Glutamatergic neuron (in vitro differentiated cells): ENCODE measurements around the gene EYS. TPM values are rescaled to one million over a fixed set of nuclear protein-coding genes. Genes with fewer than 3 reads are reported as not detected.

ENCODE experiments used
- DNase-seq: peaks from one replicate; pipeline ENCODE4 v3.0.0; 2022
- H3K27ac Mint-ChIP-seq: one replicate; pipeline ENCODE4 v1.8.0; 2020; ENCODE audit warnings: mild to moderate bottlenecking, mixed read lengths, inconsistent platforms; ENCODE audit not compliant: unreplicated experiment
- H3K27me3 Mint-ChIP-seq: one replicate; pipeline ENCODE4 v1.8.0; 2020; ENCODE audit warnings: mild to moderate bottlenecking, moderate library complexity, mixed read lengths, inconsistent platforms; ENCODE audit not compliant: unreplicated experiment
- H3K36me3 Mint-ChIP-seq: one replicate; pipeline ENCODE4 v1.8.0; 2020; ENCODE audit warnings: mild to moderate bottlenecking, mixed read lengths, inconsistent platforms; ENCODE audit not compliant: unreplicated experiment
- H3K4me1 Mint-ChIP-seq: one replicate; pipeline ENCODE4 v1.8.0; 2020; ENCODE audit warnings: mild to moderate bottlenecking, low read depth, mixed read lengths, inconsistent platforms; ENCODE audit not compliant: unreplicated experiment
- H3K4me3 Mint-ChIP-seq: one replicate; pipeline ENCODE4 v1.8.0; 2020; ENCODE audit warnings: mild to moderate bottlenecking, mixed read lengths, inconsistent platforms; ENCODE audit not compliant: unreplicated experiment
- H3K9me3 Mint-ChIP-seq: one replicate; pipeline ENCODE4 v1.8.0; 2020; ENCODE audit warnings: mild to moderate bottlenecking, moderate library complexity, mixed read lengths, inconsistent platforms; ENCODE audit not compliant: unreplicated experiment
- CTCF ChIP-seq: fragments of 200-600 bp; sonication (generic); IDR thresholded peaks from one replicate; pipeline ENCODE4 v1.5.0; 2021; ENCODE audit not compliant: partially characterized antibody, unreplicated experiment
- total RNA-seq: library from RNA; stranded (reverse); fragmentation: NEBNext Ultra II Directional; extraction: Animal tissue kit (Norgen Biotek cat#: 25700); gene quantifications from one replicate; pipeline ENCODE4 v1.2.1, GENCODE V29; 2021; ENCODE audit not compliant: unreplicated experiment

Gene EYS
- total RNA-seq, 1 donor from 2014 or later = 13.2 TPM

GRCh38 chr6:64895945-64896344, 811.1 kb downstream of the EYS start:
- Mint-ChIP-seq H3K27me3 (no peaks in the 10 kb centered on the region), H3K27ac (no peak overlapping the region), H3K4me3 (no peak overlapping the region), H3K9me3 (no peaks in the 10 kb centered on the region), H3K36me3 (no peaks in the 10 kb centered on the region), H3K4me1 (peaks cover 4% of the 10 kb centered on the region)
- no peak for TF ChIP-seq CTCF
- no peak for DNase-seq

GRCh38 chr6:64890609-64891008, 816.4 kb downstream of the EYS start:
- TF ChIP-seq CTCF = no peak
- Mint-ChIP-seq H3K36me3 (no peaks in the 10 kb centered on the region), H3K4me1 (peaks cover 7% of the 10 kb centered on the region), H3K9me3 (peaks cover 1% of the 10 kb centered on the region), H3K4me3 (no peak overlapping the region), H3K27me3 (no peaks in the 10 kb centered on the region), H3K27ac (no peak overlapping the region)
- DNase-seq = no peak

- H3K27ac Mint-ChIP-seq = no peak overlapping the region
- no peak overlapping the region for H3K4me3 Mint-ChIP-seq
- no peaks in the 10 kb centered on the region for H3K36me3 Mint-ChIP-seq
- TF ChIP-seq CTCF = no peak
- peaks cover 7% of the 10 kb centered on the region for H3K4me1 Mint-ChIP-seq
- H3K27me3 Mint-ChIP-seq = no peaks in the 10 kb centered on the region
- no peak for DNase-seq
- H3K9me3 Mint-ChIP-seq = peaks cover 1% of the 10 kb centered on the region
These were observed 817.9 kb downstream of the EYS start for GRCh38 chr6:64889144-64889543.

GRCh38 chr6:64874776-64875175, 832.2 kb downstream of the EYS start:
- Mint-ChIP-seq H3K27ac (no peak overlapping the region), H3K27me3 (no peaks in the 10 kb centered on the region), H3K9me3 (no peaks in the 10 kb centered on the region), H3K4me3 (no peak overlapping the region), H3K4me1 (no peaks in the 10 kb centered on the region), H3K36me3 (no peaks in the 10 kb centered on the region)
- no peak for DNase-seq
- TF ChIP-seq CTCF = no peak

GRCh38 chr6:64872633-64873032, 834.4 kb downstream of the EYS start:
- Mint-ChIP-seq H3K27me3 (no peaks in the 10 kb centered on the region), H3K36me3 (no peaks in the 10 kb centered on the region), H3K9me3 (no peaks in the 10 kb centered on the region), H3K27ac (no peak overlapping the region), H3K4me1 (no peaks in the 10 kb centered on the region), H3K4me3 (no peak overlapping the region)
- no peak for TF ChIP-seq CTCF
- no peak for DNase-seq
